Measurements from ENCODE around the gene CCNI2.

DNA sequence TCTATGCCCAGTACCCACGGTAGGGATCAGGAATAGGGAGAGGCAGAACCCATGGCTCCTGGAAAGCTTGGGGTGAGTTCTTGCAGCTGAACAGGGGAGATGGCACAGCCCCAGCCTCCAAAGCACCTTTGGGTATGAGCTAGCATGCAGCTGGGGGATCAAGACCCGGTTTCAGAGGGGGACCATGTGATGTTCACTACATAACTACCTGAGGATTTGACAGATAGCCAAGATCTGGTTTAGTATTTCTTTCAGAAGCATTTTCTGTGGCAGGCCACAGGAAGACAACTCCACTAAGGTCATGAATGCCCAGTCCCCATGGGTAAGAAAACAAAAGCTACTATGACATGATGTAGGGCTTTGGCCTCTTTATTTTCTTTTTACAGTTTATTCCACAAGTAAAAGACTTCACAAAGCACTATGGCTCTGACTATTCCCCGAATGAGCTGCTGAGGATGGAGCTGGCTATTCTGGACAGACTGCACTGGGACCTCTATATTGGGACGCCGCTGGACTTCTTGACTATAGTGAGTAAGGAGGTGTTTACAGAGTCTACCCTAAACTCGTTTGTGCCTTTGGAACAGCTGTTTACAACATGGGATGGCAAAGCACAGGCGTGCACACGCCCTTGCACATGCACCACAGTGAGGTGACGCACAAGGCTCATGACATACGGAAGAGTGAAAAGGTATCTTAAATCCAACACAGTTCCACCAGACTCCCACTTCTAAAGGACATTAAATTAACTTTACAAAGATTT lies 3.4 kb downstream of the CCNI2 start:
- TF ChIP-seq POLR2A (IDR thresholded peaks at IDR 0.05; ENCODE audit: low read depth, low read length) (no peak), EZH2 (IDR thresholded peaks at IDR 0.05; ENCODE audit: borderline replicate concordance, low read depth, low read length, severe bottlenecking) (no peak), POLR2AphosphoS5 (IDR thresholded peaks at IDR 0.05; ENCODE audit: insufficient read depth, low read depth, low read length) (no peak)
- TF ChIP-seq, protein P1, sequence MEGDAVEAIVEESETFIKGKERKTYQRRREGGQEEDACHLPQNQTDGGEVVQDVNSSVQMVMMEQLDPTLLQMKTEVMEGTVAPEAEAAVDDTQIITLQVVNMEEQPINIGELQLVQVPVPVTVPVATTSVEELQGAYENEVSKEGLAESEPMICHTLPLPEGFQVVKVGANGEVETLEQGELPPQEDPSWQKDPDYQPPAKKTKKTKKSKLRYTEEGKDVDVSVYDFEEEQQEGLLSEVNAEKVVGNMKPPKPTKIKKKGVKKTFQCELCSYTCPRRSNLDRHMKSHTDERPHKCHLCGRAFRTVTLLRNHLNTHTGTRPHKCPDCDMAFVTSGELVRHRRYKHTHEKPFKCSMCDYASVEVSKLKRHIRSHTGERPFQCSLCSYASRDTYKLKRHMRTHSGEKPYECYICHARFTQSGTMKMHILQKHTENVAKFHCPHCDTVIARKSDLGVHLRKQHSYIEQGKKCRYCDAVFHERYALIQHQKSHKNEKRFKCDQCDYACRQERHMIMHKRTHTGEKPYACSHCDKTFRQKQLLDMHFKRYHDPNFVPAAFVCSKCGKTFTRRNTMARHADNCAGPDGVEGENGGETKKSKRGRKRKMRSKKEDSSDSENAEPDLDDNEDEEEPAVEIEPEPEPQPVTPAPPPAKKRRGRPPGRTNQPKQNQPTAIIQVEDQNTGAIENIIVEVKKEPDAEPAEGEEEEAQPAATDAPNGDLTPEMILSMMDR (IDR thresholded peaks at IDR 0.05; ENCODE audit: extremely low read depth in 1 of 2, insufficient read depth in 1 of 2, low read depth in 1 of 2, low read length in 2 of 2), result no peak
